Kidney capillary endothelial cell (primary cell): ENCODE measurements around the gene PPP1R9B.

Source experiments
- DNase-seq: peaks from one replicate; pipeline ENCODE4 v3.0.0-alpha.2; 2018; ENCODE audit warnings: low spot score

The PPP1R9B gene

GRCh38 chr17:50141026-50141744 is 9.3 kb downstream of the PPP1R9B start:
- no peak for DNase-seq

DNA sequence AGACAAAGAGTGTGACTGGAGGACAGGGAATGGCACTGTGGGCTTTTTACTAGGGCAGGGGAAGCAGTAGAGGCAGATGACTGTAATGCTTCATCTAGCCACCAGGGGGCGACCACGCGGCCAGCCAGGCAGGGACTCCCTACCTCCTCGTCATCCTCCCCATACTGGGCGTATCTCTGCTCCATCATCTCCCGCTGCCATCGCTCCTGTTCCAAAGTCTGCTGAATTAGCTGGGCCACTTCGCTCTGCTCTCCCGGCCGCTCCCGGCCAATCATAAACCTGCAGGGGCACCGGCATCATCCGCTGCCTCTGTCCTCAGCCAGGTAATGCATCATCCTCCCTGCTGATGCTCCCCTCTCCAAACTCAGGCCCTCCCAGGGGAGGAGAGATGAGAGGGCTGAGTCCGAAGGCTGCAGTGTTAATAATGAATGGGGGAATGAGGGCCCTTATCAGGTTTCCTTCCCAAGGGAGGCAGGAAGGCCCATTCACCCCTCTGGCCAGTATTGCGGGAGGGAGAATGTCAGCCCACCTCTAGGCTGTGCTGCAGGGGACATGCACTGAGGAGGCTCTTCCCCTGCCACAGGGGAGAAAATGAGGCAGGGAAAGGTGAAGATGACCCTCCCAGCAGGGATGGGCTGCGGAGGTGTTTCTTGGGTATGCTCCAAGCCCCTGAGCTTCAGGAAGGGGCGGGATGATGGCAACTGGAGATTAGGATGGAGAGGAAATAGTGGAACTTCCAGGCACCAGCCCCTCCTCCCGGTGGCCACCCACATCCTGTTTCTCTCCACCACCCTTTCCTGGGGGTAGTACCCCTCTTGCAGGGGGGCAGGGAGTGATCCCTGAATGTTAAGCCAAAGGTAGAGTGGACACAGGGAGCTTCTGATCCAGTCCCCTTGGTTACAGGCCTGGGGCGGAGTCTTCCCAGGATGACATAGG is 10.3 kb downstream of the PPP1R9B start:
- peak; percentile 86 for DNase-seq

- DNase-seq: no peak
These were observed 11.2 kb downstream of the PPP1R9B start for GRCh38 chr17:50139185-50139783.

- no peak for DNase-seq
These were observed 13.4 kb downstream of the PPP1R9B start for GRCh38 chr17:50137042-50137441.

DNA sequence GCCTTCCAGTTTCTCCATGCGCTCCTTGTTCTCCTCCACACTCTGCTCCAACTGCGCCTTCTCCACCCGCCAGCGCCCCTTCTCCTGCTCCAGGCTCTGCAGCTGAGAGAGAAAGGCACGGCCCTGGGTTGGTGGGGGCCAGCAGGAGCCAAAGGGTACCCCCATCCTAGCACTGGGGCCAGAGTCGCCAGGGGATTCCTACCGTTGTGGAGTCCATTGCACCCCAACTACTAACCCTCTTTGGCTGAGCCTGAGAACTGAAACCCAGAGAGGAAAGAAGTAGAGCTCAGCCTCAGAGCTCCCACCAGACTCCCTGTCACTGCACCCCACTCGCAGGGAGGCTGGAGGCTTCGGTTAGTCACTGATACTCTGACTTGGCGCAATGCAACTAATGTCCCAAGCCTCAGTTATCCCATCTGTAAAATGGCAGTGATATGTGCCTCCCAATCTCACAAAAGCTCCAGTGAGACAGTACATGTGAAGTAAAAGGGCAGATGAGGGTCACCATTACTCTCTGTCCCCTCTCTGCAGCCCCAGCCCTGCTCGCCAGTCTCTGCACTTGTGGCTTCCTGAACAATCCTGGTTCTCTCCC is 14.3 kb downstream of the PPP1R9B start:
- no peak for DNase-seq

DNA sequence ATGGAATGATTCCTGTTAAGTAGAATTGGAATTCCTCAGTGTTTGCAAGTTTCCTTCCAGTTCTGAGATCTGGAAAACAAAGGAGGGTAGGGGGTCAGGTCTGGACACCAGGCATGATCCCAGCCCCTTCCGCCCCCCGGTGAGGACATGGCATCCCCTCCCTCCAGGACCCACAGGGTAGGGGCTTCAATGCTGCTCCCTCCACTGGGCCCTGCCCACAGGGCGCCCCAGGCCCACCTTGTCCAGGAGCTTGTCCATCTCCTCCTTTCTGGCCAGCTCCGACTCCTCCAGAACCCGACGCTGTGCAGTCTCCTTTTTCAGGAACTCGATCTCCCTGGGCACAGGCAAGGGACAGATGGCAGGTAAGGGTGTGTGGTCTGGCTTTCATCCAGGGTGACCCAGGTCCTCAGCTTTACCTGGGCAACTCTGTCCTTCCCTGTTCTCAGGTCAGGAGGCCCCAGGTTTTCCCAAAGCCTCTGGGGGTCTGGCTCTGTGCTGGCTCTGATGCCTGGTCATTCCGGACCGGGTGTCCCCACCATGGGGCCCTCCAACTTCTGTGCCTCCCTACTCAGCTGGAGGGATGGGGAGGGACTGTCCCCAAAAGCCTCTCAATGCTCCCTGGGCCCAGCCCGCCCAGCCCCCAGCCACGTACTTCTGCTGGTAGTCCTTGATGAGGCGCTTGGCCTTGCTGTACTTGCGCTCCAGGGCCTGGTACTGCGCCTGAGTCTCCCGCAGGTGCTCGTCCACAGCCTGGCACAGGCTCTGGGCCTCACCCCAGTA is 15.0 kb downstream of the PPP1R9B start:
- no peak for DNase-seq

DNA sequence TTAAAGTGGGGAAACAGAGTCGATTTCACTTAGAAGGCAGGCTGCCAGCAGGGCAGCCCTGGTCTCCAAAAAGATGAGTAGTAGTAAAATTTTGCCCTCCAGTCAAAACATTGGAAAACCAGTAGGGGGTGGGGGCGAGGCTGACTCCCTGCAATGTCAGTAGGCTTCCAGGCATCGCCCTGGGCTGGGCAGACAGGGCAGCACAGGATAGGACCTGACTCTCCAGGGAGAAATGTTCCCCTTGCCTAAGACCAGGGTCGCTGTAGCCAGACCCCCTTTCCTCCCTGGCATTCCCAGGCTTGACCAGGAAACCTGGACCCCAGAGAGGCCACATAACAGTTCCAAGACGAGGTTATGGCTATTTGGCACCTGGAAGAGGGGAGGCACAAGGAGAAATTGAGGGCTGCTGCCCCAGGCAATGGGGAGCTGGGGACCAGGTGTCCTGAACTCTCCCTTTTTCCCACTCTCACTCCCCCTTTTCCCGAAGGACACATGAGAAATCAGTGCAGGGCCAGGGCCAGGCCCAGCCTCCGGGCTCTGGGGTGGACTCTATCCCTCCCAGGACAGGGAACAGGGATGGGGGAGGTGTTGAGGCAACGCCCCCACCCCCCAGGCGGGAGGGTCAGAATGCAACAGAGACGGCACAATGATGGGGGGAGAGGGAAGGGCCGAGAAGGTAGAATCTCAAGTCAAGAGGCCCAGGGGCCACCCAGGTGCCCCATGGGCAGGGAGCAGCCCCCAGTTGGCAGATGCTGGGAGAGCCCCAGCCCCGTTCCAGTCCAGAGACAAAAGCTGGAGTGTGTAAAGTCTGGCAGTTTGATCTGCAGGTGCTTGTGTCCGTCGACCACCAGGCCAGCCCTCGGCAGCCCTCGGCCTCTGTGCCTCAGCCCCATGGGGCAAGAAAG is 16.0 kb downstream of the PPP1R9B start:
- DNase-seq: no peak

GRCh38 chr17:50133769-50134099 is 16.7 kb downstream of the PPP1R9B start:
- DNase-seq: no peak

GRCh38 chr17:50133028-50133768 is 17.3 kb downstream of the PPP1R9B start:
- DNase-seq: no peak

GRCh38 chr17:50132104-50132794 is 18.2 kb downstream of the PPP1R9B start:
- DNase-seq: no peak

GRCh38 chr17:50130559-50131305 is 19.7 kb downstream of the PPP1R9B start:
- no peak for DNase-seq

GRCh38 chr17:50129728-50130558 is 20.5 kb downstream of the PPP1R9B start, which contains the start of gene SAMD14:
Gene SAMD14, minus strand, starts transcription at chr17:50130160. Its CDS starts 5,201 bp downstream, at chr17:50124959.
- DNase-seq: no peak

DNA sequence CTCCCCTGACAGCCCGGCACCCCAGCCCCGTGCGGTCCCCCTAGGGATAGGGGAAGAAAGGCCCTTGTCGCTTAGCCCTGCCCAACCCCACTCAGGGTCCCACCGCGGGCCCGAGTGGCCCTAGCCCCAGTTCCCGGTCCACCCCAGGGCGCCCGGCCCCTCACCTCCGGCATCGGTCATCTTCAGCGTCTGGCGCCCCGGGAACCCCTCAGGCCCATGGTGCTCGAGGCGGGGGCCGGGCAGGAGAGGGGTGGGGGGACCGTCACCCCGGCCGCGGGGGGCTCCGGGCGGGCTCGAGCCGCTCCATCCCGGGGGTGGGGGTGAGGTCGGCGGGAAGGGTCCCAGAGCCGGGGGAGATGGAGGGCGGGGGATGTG is 21.1 kb downstream of the PPP1R9B start:
- no peak for DNase-seq

DNA sequence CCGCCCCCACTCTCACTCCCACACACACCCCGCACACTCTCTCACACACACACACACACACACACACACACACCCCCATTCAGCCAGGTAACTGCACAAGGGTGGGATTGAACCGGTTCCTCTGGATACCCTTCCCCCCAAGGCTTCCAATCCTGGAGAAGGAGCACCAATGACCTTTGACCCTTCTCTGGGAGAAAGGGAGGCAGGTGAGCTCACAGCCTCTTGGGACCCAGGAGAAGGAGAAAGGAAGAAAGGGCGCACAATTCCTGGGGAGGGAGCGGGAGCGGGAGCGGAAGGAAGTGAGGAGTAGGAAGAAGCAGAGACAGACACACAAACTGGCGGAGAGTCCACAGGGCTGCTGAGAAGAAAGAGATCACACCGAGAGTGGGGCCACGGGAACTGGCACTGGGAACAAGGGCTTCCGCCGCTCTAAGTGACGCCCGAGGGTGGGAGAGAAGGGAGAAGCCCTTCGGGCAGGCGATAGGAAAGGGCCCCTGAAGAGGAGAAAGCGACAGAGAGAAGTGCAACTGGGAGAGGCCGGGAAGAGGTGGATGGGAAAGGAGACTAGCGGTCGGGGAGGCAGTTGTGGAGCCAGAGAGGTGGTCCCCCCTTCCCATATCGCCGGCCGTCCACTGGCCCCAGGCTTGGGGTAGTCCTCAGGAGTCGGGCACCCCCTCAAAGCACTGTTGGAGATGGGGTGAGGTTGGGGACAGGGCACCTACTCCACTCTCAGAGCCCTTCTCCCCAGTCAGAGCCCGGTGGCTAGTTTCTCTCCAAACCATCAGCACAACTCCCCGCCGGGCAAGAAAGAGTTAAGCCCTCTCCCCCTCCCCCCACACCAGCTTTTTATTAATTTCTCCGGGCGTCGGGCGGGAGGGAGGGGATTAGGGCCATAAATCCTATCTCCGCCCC is 21.8 kb downstream of the PPP1R9B start:
- DNase-seq: no peak

- DNase-seq: no peak
These were observed 22.6 kb downstream of the PPP1R9B start for GRCh38 chr17:50127697-50128361.

DNA sequence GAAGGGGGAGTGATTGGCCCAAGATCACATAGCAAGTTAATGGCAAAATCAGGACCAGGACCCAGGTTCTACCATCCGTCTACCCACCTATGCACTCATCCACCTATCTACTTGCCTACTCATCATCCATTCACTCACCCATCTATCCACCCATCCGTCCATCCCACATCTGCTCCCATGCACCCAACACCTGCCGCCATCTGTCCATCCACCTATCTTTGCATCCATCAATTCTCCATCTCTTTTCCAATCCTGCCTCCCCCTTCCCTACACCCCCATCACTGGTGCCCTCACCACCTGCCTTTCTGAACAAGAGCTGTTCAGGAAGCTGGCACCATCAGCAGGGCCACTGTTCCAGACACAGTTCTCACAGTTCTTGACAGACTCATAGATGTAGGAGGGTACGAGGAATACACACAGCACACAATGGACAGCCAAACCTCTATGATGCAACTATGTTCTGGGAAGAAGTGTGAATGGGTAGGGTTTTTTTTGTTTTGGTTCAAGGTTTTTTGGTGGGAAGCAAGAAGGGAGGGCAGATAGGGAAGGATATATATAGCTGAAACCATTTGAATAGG is 25.0 kb downstream of the PPP1R9B start:
- DNase-seq: no peak
